Spleen (tissue), 11 donors: ENCODE measurements around the gene MAP3K12. TPM values are rescaled to one million over a fixed set of nuclear protein-coding genes. Genes with fewer than 3 reads are reported as not detected.

Experiments used
- DNase-seq: peaks from one replicate; pipeline ENCODE4 v3.0.0-alpha.2; 2020
- H3K27ac ChIP-seq, 8 donors: fragments of 200-600 bp; sonication (generic) in 7 of 8; 1 replicate in 4 of 8; 2 replicates in 4 of 8; pipeline versions ENCODE4 v1.5.0 to v1.8.0; 2016 to 2021; ENCODE audit warnings: inconsistent platforms in 4 of 8, mild to moderate bottlenecking in 4 of 8, moderate library complexity in 1 of 8
- H3K27me3 ChIP-seq, 7 donors: fragments of 200-600 bp; sonication (generic) in 6 of 7; replicated peaks in 1 of 7; 1 replicate in 4 of 7; 2 replicates in 3 of 7; pipeline versions ENCODE4 v1.5.0 to v1.8.0; 2016 to 2021; ENCODE audit warnings: inconsistent platforms in 3 of 7, mild to moderate bottlenecking in 1 of 7
- H3K36me3 ChIP-seq, 6 donors: fragments of 200-600 bp; sonication (generic) in 5 of 6; 1 replicate in 4 of 6; 2 replicates in 2 of 6; pipeline versions ENCODE4 v1.5.0 to v1.8.0; 2016 to 2021; ENCODE audit warnings: inconsistent platforms in 2 of 6
- H3K4me1 ChIP-seq, 6 donors: fragments of 200-600 bp; sonication (generic) in 5 of 6; 1 replicate in 3 of 6; 2 replicates in 3 of 6; pipeline versions ENCODE4 v1.5.0 to v1.8.0; 2016 to 2021; ENCODE audit warnings: inconsistent platforms in 3 of 6
- H3K4me3 ChIP-seq, 8 donors: fragments of 200-600 bp; sonication (generic) in 7 of 8; 1 replicate in 4 of 8; 2 replicates in 4 of 8; pipeline versions ENCODE4 v1.5.0 to v1.8.0; 2016 to 2021; ENCODE audit warnings: inconsistent platforms in 4 of 8, mild to moderate bottlenecking in 4 of 8, moderate library complexity in 2 of 8
- H3K9me3 ChIP-seq, 8 donors: fragments of 200-600 bp; sonication (generic) in 7 of 8; 1 replicate in 4 of 8; 2 replicates in 4 of 8; pipeline versions ENCODE4 v1.5.0 to v1.8.0; 2016 to 2021; ENCODE audit warnings: inconsistent platforms in 4 of 8
- POLR2A ChIP-seq, 3 donors: fragments of 450-650 bp; IDR thresholded peaks; one replicate each; pipeline ENCODE4 v1.5.1; 2017; ENCODE audit warnings: antibody characterized with exemption in 3 of 3, mild to moderate bottlenecking in 1 of 3
- POLR2AphosphoS5 ChIP-seq, 3 donors: sonication (generic); formaldehyde crosslinking; IDR thresholded peaks; one replicate each; pipeline ENCODE4 v1.5.1; 2017; ENCODE audit warnings: antibody characterized with exemption in 3 of 3
- WGBS, 5 donors: extraction: QIAGEN DNeasy Blood & Tissue Kit in 3 of 5; methylation state at CpG; one replicate each; pipeline versions ENCODE4 v1.1.5 to v1.1.7; 2013 to 2018; 5-methylcytosine and 5-hydroxymethylcytosine counted together
- intact Hi-C: fragments of 100-400 bp; cut with DNase I; formaldehyde crosslinking; loops from one replicate; pipeline ENCODE4 v1.15.0; 2023; ENCODE audit warnings: low total_unique reads
- polyA plus RNA-seq, 3 donors: library from polyadenylated mRNA; stranded (reverse); fragments of 200-250 nt; gene quantifications; one replicate each; pipeline ENCODE4 v1.2.1, GENCODE V29; 2013
- total RNA-seq, 7 donors: library from RNA; depleted of rRNA in 3 of 7; stranded (reverse); fragments of >200 nt in 3 of 7; fragmentation: NEBNext Ultra II Directional in 4 of 7; extraction: Animal tissue kit (Norgen Biotek cat#: 25700) in 4 of 7; gene quantifications; one replicate each; pipeline versions ENCODE4 v1.1.0 to v1.2.1, GENCODE V29; 2016 to 2021
- TF ChIP-seq, protein P1 (sequence below), 11 experiments: fragments of 200-600 bp in 7 of 11; fragments of 450-650 bp in 4 of 11; sonication (generic) in 4 of 11; IDR thresholded peaks in 8 of 11; conservative IDR thresholded peaks in 3 of 11; 1 replicate in 7 of 11; 2 replicates in 4 of 11; pipeline versions ENCODE4 v1.4.0 to v1.8.0; 2016 to 2021; ENCODE audit warnings: antibody characterized with exemption in 11 of 11, inconsistent platforms in 4 of 11, mild to moderate bottlenecking in 1 of 11
- donor health status: healthy with polysubstance abuse.
- donor health status: DM: no; HTN: no; CAD: no; lungs with moderate emphysema.
- donor health status: DM: no; HTN: no; CAD: no.
- donor health status: Bipolar disorder and iron deficiency.
- donor health status: healthy.
- donor health status: DM: no; HTN: no; CAD: no.
- donor health status: DM: yes; HTN: yes; CAD: no.

MAP3K12 gene
- total and polyA plus RNA-seq, 10 donors, result 8.0 to 27.4 (median 18.0) TPM

- Histone ChIP-seq H3K4me3 (no peak overlapping the region), H3K27ac (peak overlapping the region in 5 of 8 donors; percentile 55 to 72 (median 63)), H3K4me1 (peaks cover 0 to 26% (median 8%) of the 10 kb centered on the region in 6 donors), H3K36me3 (peaks cover 12 to 100% (median 59%) of the 10 kb centered on the region in 6 donors), H3K27me3 (no peaks in the 10 kb centered on the region), H3K9me3 (no peaks in the 10 kb centered on the region)
- DNase-seq, result no peak
- no peak for TF ChIP-seq POLR2AphosphoS5 (IDR thresholded peaks at IDR 0.05)
- TF ChIP-seq, protein P1, sequence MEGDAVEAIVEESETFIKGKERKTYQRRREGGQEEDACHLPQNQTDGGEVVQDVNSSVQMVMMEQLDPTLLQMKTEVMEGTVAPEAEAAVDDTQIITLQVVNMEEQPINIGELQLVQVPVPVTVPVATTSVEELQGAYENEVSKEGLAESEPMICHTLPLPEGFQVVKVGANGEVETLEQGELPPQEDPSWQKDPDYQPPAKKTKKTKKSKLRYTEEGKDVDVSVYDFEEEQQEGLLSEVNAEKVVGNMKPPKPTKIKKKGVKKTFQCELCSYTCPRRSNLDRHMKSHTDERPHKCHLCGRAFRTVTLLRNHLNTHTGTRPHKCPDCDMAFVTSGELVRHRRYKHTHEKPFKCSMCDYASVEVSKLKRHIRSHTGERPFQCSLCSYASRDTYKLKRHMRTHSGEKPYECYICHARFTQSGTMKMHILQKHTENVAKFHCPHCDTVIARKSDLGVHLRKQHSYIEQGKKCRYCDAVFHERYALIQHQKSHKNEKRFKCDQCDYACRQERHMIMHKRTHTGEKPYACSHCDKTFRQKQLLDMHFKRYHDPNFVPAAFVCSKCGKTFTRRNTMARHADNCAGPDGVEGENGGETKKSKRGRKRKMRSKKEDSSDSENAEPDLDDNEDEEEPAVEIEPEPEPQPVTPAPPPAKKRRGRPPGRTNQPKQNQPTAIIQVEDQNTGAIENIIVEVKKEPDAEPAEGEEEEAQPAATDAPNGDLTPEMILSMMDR (IDR thresholded peaks at IDR 0.05 in 8 of 11, conservative IDR thresholded peaks at IDR 0.05 in 3 of 11), result no peak
- TF ChIP-seq POLR2A (IDR thresholded peaks at IDR 0.05), result no peak
- WGBS, 5 donors, result 93 to 97% (median 95%) methylated on average over 3 of the region's 3 CpGs
- intact Hi-C loops, result no loop called here
Measured at GRCh38 chr12:53539526-53539925, 40.3 kb upstream of the MAP3K12 start.

- no peak overlapping the region for H3K4me3 ChIP-seq
- no peaks in the 10 kb centered on the region for H3K27me3 ChIP-seq
- no peak for TF ChIP-seq POLR2A (IDR thresholded peaks at IDR 0.05)
- no peak for TF ChIP-seq POLR2AphosphoS5 (IDR thresholded peaks at IDR 0.05)
- TF ChIP-seq, protein P1 (IDR thresholded peaks at IDR 0.05 in 8 of 11, conservative IDR thresholded peaks at IDR 0.05 in 3 of 11), result no peak
- H3K36me3 ChIP-seq, result peaks cover 21 to 100% (median 71%) of the 10 kb centered on the region in 6 donors
- no peaks in the 10 kb centered on the region for H3K9me3 ChIP-seq
- DNase-seq, result no peak
- peaks cover 0 to 14% (median 2%) of the 10 kb centered on the region in 6 donors for H3K4me1 ChIP-seq
- intact Hi-C loops, result no loop called here
- WGBS, 5 donors, result 27 to 59% (median 46%) methylated on average over 1 of the region's 1 CpG
- H3K27ac ChIP-seq, result peak overlapping the region; percentile 24 to 72 (median 62)
Measured at GRCh38 chr12:53538209-53538689, 39.0 kb upstream of the MAP3K12 start.

GRCh38 chr12:53536962-53537361, 37.7 kb upstream of the MAP3K12 start:
- Histone ChIP-seq H3K27ac (peak overlapping the region in 2 of 8 donors; percentile 63 to 71), H3K4me1 (peaks cover 0 to 14% (median 2%) of the 10 kb centered on the region in 6 donors), H3K9me3 (no peaks in the 10 kb centered on the region), H3K4me3 (no peak overlapping the region), H3K27me3 (no peaks in the 10 kb centered on the region), H3K36me3 (peaks cover 17 to 100% (median 73%) of the 10 kb centered on the region in 6 donors)
- TF ChIP-seq POLR2A (IDR thresholded peaks at IDR 0.05), result no peak
- TF ChIP-seq, protein P1 (IDR thresholded peaks at IDR 0.05 in 8 of 11, conservative IDR thresholded peaks at IDR 0.05 in 3 of 11), result no peak
- TF ChIP-seq POLR2AphosphoS5 (IDR thresholded peaks at IDR 0.05), result no peak
- intact Hi-C loops, result no loop called here
- no peak for DNase-seq
- WGBS, 5 donors, result 89 to 98% (median 97%) methylated on average over 3 of the region's 3 CpGs

- 43 to 83% (median 76%) methylated on average over 2 of the region's 2 CpGs for WGBS, 5 donors
- TF ChIP-seq POLR2AphosphoS5 (IDR thresholded peaks at IDR 0.05), result no peak
- TF ChIP-seq, protein P1 (IDR thresholded peaks at IDR 0.05 in 8 of 11, conservative IDR thresholded peaks at IDR 0.05 in 3 of 11), result no peak
Measured at GRCh38 chr12:53533471-53533870, 34.2 kb upstream of the MAP3K12 start.

More at GRCh38 chr12:53533471-53533870, 34.2 kb upstream of the MAP3K12 start:
- Histone ChIP-seq H3K27me3 (no peaks in the 10 kb centered on the region), H3K4me1 (peaks cover 0 to 6% (median 0%) of the 10 kb centered on the region in 6 donors), H3K9me3 (no peaks in the 10 kb centered on the region), H3K36me3 (peaks cover 21 to 100% (median 91%) of the 10 kb centered on the region in 6 donors), H3K4me3 (no peak overlapping the region), H3K27ac (no peak overlapping the region)
- no peak for DNase-seq
- intact Hi-C loops, result no loop called here
